ENCODE measurements around the gene MDM1. TPM values are rescaled to one million over a fixed set of nuclear protein-coding genes. Genes with fewer than 3 reads are reported as not detected.

The MDM1 gene
- total RNA-seq, 1 donor from 2014 or later, result 24.7 TPM

DNA sequence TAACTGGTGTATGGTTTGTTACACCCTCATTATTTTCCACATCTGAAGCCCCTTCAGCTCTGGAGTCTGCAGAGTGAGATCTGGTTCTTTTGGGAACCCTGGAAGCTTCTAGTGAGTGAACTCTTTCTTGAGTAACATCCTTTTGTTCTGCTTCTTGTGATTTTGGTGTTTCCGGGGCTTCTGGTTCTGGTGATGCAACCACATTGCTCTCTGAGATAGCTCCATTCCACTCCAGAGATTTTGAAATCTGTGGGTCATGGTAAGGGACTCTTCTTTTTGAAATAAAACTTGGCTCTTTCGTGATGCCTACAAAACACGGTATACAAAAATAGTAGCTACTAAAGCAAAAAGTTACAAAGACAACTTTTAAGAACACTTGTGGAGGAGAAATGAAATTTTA lies 5.4 kb downstream of the MDM1 start:
- no peak for DNase-seq (ENCODE audit: low spot score)

GRCh38 chr12:68325966-68326365 lies 6.2 kb downstream of the MDM1 start:
- no peak for DNase-seq (ENCODE audit: low spot score)

- DNase-seq (ENCODE audit: low spot score), result no peak
These were observed 7.6 kb downstream of the MDM1 start for GRCh38 chr12:68324531-68324930.

DNA sequence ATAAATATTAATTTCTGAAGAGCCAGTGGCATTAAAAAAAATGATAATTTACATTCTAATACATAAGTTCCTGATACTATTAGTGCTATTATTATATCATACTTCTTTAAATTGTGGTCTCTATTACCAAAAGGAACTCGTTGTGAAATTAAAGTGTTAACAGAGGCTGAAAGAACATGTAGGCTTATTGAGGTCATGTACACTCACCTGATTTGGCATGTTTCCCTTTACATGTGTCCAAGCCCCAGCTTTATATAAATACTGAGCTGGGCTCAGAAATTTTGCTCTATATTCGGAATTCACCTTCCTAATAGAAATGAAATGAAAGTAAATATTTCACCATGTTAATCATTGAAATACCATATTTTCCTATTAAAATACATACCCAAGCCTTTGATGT lies 11.0 kb downstream of the MDM1 start:
- no peak for DNase-seq (ENCODE audit: low spot score)

- DNase-seq (ENCODE audit: low spot score), result no peak
These were observed 12.1 kb downstream of the MDM1 start for GRCh38 chr12:68319988-68320623.

DNA sequence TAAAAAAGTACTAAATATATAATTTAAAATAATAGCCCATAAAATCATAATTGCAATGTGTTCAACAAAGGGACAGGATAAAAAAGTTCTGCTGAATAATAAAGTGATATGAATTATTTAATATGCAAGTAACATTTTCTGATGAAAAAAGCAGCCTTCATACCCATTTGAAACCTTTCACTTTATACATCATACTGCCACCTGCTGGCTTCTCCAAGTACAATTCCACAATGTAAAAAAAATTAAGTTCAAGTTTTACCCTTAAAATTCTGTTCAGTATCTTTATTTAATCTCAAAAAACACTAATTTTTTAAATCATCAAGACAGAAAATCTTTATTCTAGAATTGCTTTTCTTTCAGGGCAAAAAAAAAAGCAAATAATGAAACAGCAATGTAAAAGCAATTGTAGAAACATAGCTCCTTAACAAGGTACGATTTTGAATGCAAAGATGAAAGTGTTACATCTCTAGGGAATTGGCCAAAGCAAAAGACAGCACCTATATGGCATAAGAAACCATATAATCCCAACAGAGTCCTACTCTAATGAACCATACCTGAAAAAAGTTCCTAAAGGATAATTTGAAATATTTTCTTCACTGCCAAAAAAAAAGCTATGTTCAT lies 15.0 kb downstream of the MDM1 start:
- no peak for DNase-seq (ENCODE audit: low spot score)

GRCh38 chr12:68310370-68310769 lies 21.8 kb downstream of the MDM1 start:
- no peak for DNase-seq (ENCODE audit: low spot score)

DNA sequence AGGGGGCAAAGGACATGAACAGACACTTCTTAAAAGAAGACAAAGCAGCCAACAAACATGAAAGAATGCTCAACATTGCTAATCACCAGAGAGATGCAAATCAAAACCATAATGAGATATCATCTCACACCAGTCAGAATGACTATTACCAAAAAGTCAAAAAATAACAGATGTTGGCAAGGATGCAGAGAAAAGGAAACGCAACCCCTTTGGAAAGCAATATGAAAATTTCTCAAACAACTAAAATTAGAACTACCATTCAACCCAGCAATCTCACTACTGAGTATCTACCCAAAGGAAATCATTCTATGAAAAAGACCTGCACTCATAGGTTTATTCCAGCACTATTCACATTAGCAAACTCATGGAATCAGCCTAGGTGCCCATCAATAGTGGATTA lies 25.6 kb downstream of the MDM1 start:
- DNase-seq (ENCODE audit: low spot score), result no peak

- no peak for DNase-seq (ENCODE audit: low spot score)
These were observed 26.9 kb downstream of the MDM1 start for GRCh38 chr12:68305278-68305677.

DNA sequence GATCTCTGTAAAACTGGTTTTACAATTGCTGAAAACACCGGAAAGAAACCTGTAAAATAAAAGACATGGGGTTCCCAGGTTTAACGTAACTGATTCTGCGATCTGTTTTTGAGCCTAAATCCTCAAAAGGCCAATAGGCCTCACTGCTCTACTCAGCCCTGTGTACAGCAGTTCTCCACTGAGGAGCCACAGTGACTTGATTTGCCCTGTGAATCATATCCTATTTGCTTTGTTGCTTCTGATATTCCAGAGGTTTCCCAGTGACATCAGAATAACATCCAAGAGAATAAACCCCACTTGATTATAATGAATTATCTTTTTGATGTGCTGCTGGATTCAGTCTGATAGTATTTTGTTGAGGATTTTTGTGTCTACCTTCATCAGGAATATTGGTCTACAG lies 27.5 kb downstream of the MDM1 start:
- DNase-seq (ENCODE audit: low spot score), result no peak

DNA sequence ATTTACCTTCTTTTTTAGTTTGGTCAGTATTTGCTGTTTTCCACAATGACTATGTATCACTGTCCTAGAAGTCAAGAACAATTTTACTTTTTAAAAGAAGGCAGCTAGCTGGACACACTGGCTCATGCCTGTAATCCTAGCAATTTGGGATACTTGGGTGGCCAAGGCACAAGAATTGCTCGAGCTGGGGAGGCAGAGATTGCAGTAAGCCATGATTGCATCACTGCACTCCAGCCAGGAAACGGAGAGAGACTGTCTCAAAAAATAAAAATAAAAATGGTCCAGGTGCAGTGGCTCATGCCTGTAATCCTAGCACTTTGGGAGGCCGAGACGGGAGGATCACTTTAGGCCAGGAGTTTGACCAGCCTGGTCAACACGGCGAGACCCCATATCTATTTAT lies 28.3 kb downstream of the MDM1 start:
- no peak for DNase-seq (ENCODE audit: low spot score)

DNA sequence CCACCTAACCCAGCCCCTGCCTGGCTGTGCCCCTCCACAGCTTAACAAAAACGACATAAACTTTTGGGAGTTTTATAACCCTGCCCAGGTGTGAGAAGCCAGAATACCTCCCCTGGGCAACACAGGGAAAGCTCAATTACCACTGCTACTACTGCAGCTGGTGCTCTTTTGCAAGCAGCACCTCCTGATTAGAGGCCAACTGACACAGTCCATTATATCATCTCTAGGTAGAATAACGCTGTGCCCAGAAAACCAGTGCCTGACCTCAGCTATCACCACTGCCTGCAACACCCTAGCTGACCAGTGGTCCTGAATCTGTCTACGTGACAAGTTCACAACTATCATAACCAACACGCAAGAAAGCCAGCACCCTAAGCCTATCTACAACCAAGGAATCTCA lies 34.2 kb downstream of the MDM1 start:
- no peak for DNase-seq (ENCODE audit: low spot score)

DNA sequence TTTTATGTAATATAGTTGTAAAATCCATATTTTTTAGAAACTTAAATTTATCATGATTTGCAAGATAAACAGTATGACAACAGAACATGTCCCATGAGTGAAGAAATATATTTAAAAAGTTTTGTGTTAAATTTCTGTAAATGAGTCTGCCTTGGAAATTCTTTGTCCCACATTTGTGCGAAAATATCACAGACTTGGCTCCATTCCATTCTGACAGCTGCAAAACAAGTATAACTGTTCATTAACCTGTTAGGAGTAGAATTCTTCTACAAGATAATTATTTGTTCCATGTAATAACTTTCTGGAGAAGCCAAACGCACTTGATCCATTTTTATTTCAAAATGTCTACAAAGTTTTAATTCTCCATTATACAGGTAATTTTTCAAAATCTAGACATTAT lies 37.9 kb downstream of the MDM1 start:
- no peak for DNase-seq (ENCODE audit: low spot score)

GRCh38 chr12:68293347-68293746 lies 38.8 kb downstream of the MDM1 start:
- no peak for DNase-seq (ENCODE audit: low spot score)

- DNase-seq (ENCODE audit: low spot score), result no peak
These were observed 39.8 kb downstream of the MDM1 start for GRCh38 chr12:68292151-68292943.

GRCh38 chr12:68291396-68292036 lies 40.6 kb downstream of the MDM1 start:
- no peak for DNase-seq (ENCODE audit: low spot score)

DNA sequence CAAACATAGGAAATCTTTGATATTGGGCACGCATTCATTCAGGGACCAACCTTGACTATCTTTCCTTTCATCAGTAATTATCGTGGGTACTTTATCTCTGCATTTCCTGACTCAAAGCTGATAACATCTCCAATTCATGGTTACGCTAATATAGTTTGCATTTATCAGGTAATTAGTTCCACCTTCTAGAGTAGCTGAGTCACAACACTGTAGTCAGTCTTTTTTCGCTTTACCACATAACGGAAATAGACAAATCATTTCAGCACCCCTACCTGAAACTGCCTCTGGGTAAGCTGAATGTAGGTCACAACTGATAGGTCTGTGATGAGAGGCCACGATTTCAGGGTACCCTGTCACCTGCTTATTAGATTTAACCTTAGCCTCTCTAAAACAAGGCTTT lies 42.0 kb downstream of the MDM1 start:
- DNase-seq (ENCODE audit: low spot score), result no peak

GRCh38 chr12:68287106-68287505 lies 45.1 kb downstream of the MDM1 start:
- no peak for DNase-seq (ENCODE audit: low spot score)

DNA sequence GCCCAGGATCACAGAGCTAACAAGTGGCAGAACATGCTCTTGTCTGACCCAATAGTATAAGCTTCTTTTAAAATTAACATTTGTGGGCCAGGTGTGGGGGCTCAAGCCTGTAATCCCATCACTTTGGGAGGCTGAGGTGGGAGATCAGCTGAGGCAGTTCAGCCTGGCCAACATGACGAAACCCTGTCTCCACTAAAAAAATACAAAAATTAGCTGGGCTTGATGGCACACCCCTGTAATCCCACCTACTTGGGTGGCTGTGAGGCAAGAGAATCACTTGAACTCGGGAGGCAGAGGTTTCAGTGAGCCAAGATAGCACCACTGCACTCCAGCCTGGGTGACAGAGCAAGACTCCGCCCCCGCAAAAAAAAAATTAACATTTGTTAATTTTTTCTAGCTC lies 45.8 kb downstream of the MDM1 start:
- no peak for DNase-seq (ENCODE audit: low spot score)

- no peak for DNase-seq (ENCODE audit: low spot score)
These were observed 46.6 kb downstream of the MDM1 start for GRCh38 chr12:68285541-68285940.

DNA sequence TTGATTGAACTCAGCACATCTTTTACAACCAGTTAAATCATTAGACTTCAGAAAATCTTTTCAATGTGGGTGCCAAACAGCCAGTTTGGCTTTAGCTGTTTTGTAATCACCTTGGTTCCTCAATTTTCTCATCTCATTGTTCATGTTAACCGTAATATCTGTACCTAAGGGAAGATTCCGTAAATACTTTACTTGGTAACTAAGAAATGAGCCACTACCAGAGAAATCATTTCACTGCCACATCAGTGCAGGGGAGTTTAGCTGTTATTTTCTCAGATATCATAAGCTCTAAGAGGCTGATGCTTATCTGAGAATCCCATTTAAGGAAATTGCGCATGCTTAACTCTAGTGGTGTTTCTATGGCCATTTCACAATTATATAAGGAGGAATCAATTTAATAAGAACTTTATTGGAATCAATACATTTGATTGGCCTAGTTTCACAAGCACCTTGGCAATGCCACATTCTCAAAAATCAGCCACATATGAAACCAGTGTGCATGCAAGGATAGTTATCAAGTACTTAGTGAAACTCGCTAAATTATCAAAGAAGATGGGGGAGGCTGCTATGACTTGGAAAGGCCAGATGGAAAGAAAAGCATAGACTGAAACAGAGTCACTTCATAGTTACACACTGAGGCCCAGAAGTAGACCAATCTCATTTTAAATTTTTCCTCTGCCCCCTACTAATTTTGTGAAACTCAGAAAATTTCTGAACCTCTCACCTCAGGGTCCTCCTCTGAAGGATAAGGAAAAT lies 50.7 kb downstream of the MDM1 start:
- DNase-seq (ENCODE audit: low spot score), result no peak

- DNase-seq (ENCODE audit: low spot score), result no peak
These were observed 51.9 kb downstream of the MDM1 start for GRCh38 chr12:68280240-68280639.

Measured in ureter (tissue), 1 donor.